A549 treated with CpdA at 1 μM for 4 hours (cell line): ENCODE data around the gene EPC2. TPM values are rescaled to one million over a fixed set of nuclear protein-coding genes. Genes with fewer than 3 reads are reported as not detected.

ENCODE experiments used
- total RNA-seq: library from RNA; stranded (reverse); fragments of 200-300 nt; extraction: Qiagen RNA extraction; gene quantifications from 5 replicates; pipeline ENCODE4 v1.2.3, GENCODE V29; 2022; ENCODE audit warnings: low read depth

The EPC2 gene, protein sequence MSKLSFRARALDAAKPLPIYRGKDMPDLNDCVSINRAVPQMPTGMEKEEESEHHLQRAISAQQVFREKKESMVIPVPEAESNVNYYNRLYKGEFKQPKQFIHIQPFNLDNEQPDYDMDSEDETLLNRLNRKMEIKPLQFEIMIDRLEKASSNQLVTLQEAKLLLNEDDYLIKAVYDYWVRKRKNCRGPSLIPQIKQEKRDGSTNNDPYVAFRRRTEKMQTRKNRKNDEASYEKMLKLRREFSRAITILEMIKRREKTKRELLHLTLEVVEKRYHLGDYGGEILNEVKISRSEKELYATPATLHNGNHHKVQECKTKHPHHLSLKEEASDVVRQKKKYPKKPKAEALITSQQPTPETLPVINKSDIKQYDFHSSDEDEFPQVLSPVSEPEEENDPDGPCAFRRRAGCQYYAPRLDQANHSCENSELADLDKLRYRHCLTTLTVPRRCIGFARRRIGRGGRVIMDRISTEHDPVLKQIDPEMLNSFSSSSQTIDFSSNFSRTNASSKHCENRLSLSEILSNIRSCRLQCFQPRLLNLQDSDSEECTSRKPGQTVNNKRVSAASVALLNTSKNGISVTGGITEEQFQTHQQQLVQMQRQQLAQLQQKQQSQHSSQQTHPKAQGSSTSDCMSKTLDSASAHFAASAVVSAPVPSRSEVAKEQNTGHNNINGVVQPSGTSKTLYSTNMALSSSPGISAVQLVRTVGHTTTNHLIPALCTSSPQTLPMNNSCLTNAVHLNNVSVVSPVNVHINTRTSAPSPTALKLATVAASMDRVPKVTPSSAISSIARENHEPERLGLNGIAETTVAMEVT
- 9.7 to 11.5 TPM (median 10.5 TPM) in 5 replicates for total RNA-seq

DNA sequence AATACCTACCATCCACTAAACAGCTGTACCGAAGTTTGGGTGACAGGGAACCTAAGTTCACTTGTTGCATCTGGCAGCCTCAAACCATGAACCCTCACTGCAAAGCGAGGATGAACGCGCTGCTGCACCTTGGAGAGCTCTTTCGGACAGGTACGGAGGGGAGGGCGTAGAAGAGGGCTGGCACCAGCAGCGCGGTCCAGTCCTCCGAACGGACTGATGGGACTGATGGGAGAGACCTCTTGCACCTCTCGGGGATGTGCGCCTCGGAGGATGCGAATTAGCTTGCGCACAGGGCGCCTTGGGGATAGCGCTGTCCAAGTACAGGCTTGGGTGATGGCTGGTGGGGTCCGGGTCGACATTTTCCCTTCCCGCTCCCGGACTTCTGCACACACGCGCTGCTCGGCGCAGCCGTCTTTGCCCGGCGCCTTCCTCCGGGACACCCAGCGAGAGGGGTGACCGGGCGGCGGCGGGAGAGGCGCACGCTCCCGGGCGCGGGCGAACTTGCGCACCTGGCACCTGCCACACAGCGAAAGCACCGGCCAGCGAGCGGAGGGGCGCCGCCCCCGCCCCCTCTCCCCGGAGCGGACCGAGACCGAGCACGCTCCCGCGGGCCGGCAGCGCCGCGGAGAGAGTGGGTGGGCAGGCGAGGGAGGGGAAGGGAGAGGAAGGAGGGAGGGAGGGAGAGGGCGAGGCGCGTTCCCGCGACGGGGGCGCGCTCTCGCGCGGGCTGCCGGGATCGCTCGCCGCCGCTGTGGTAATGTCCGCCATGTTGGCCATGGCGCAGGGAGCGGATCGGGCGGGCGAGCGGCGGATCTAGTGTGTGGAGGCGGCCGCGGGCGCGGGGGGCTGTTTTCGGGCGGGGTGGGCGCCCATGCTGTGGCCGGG is at the start of gene EPC2:
Gene EPC2, plus strand, starts transcription at position 754 of the 885 bp plus-strand sequence. CDS start 267 bp downstream, outside the sequence.

Other genes starting within 250 kb of the EPC2 start
- gene KIF5C, start 230.5 kb downstream of the EPC2 start, total RNA-seq: 0.27 to 0.50 TPM (median 0.33 TPM) in 5 replicates